AG08395 (cell line): Measurements from ENCODE around the gene POTEI.
"Not testable (repeated sequence)": the region's sequence is repeated elsewhere in the genome, so short reads cannot be mapped to it uniquely, and the experiment has no call there.

ENCODE experiments used
- DNase-seq: peaks from one replicate; pipeline ENCODE4 v3.0.0; 2012; ENCODE audit warnings: mixed read lengths, low spot score

POTEI gene

GRCh38 chr2:130455413-130455812 is 53.7 kb downstream of the POTEI start:
- not testable (repeated sequence) for DNase-seq

GRCh38 chr2:130454712-130455083 is 54.4 kb downstream of the POTEI start:
- DNase-seq = not testable (repeated sequence)

GRCh38 chr2:130453955-130454711 is 55.0 kb downstream of the POTEI start:
- DNase-seq = not testable (repeated sequence)

- DNase-seq = not testable (repeated sequence)
These were observed 56.2 kb downstream of the POTEI start for GRCh38 chr2:130452897-130453296.

GRCh38 chr2:130451823-130452222 is 57.3 kb downstream of the POTEI start:
- not testable (repeated sequence) for DNase-seq

- not testable (repeated sequence) for DNase-seq
These were observed 57.9 kb downstream of the POTEI start for GRCh38 chr2:130451278-130451677.

GRCh38 chr2:130450366-130450765 is 58.8 kb downstream of the POTEI start:
- DNase-seq = not testable (repeated sequence)

- DNase-seq = not testable (repeated sequence)
These were observed 81.5 kb downstream of the POTEI start for GRCh38 chr2:130427631-130428030.

GRCh38 chr2:130418845-130419244 is 90.3 kb downstream of the POTEI start:
- not testable (repeated sequence) for DNase-seq

- DNase-seq = not testable (repeated sequence)
These were observed 92.4 kb downstream of the POTEI start for GRCh38 chr2:130416693-130417092.
